ENCODE results near the gene MTERF4.

The MTERF4 gene

GRCh38 chr2:241072151-241072550, 29.9 kb downstream of the MTERF4 start:
- H3K27ac ChIP-seq, result no peak overlapping the region
- DNase-seq (ENCODE audit: low read depth, low spot score), result no peak

DNA sequence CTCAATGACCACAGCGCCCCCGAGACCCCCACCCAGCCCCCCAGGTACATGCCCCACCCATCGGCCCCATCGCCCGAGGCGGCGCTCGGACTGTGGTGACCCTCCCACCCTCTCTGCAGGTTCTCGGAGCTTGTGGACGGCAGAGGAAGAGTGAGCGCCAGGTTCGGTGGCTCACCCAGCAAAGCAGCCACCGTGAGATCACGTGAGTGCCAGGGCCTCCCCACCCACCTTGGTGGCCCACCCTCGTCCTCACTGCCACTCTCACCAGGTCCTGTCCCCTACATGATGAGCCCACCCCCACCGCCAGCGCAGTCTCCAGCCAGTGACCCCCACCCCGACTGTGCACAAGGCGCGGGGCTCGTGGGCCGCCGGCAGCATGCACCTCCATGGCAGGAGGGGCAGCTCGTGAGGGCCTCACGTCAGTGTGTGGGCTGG, 30.4 kb downstream of the MTERF4 start:
- DNase-seq (ENCODE audit: low read depth, low spot score), result no peak
- H3K27ac ChIP-seq, result no peak overlapping the region

DNA sequence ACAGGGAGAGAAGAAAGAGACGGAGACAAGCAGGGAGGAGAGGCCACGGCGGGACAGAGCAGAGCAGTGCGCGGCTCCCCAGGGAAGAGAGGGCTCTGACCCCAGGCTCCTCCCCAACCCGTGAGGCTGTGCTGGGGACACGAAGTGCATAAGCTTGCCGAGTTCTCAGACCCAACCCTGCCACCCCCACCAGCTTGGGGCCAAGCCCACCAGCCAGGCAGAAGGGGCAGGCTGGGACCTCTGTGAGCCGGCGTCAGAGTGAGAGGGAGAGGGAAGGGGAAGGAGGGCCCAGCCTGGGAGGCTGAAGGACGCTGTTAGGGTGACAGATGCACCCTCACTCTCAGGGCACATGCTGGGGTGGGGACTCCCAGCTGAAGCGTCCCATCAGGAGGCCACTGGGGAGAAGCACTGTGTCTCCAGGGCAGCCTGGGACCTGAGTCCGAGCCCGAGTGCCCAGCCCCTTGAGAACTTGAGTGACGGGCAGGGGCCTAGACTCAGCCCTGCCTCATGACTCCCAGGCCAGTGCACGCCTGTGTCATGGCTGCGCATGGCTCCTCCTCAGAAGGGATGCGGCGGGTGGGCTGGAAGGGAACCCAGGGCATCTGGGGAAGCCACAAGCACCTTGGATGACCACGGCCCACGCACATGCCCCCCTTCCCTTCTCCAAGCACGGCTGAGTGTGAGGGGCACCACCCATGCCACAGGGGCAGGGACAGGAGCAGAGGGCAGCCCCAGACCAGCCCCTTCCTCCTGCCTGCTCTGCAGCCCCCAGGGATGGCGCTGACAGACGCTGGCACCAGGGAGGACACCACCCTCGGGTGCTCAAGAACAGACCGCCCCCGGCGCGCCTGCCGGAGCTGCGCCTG, 31.0 kb downstream of the MTERF4 start:
- no peak for DNase-seq (ENCODE audit: low read depth, low spot score)

GRCh38 chr2:241070361-241070760, 31.7 kb downstream of the MTERF4 start:
- no peak overlapping the region for H3K27ac ChIP-seq
- no peak for DNase-seq (ENCODE audit: low read depth, low spot score)

More for the DNA sequence above, 31.0 kb downstream of the MTERF4 start:
- H3K27ac ChIP-seq, result no peak overlapping the region

GRCh38 chr2:241069821-241070281, 32.2 kb downstream of the MTERF4 start:
- H3K27ac ChIP-seq, result no peak overlapping the region
- DNase-seq (ENCODE audit: low read depth, low spot score), result no peak

GRCh38 chr2:241068942-241069810, 32.9 kb downstream of the MTERF4 start:
- no peak for DNase-seq (ENCODE audit: low read depth, low spot score)

GRCh38 chr2:241068136-241068941, 33.7 kb downstream of the MTERF4 start:
- no peak overlapping the region for H3K27ac ChIP-seq
- no peak for DNase-seq (ENCODE audit: low read depth, low spot score)

More at GRCh38 chr2:241068942-241069810, 32.9 kb downstream of the MTERF4 start:
- no peak overlapping the region for H3K27ac ChIP-seq

GRCh38 chr2:241067501-241068135, 34.5 kb downstream of the MTERF4 start:
- H3K27ac ChIP-seq, result no peak overlapping the region
- no peak for DNase-seq (ENCODE audit: low read depth, low spot score)

DNA sequence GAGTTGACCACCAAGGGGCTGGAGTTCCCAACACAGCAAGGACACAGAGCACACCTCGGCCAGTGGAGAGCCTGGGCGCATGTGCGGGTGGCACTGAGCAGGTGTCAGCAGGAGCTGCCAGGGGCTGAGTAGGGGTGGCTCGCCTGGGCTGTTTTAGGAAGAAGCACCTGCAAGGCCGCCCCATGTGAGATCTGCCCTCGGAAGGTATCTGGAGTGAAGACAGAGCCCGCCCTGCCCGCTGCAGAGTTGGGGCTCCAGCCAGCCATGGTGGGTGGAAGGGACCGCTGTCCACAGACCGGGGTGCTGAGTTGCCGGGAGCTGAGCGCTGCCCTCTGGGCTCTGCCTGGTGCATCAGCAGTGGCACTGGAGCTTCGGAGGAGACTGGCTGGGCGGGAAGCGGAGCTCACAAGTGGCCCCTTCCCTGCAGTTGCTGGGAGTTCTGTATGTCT, 35.2 kb downstream of the MTERF4 start:
- H3K27ac ChIP-seq, result no peak overlapping the region
- DNase-seq (ENCODE audit: low read depth, low spot score), result no peak

DNA sequence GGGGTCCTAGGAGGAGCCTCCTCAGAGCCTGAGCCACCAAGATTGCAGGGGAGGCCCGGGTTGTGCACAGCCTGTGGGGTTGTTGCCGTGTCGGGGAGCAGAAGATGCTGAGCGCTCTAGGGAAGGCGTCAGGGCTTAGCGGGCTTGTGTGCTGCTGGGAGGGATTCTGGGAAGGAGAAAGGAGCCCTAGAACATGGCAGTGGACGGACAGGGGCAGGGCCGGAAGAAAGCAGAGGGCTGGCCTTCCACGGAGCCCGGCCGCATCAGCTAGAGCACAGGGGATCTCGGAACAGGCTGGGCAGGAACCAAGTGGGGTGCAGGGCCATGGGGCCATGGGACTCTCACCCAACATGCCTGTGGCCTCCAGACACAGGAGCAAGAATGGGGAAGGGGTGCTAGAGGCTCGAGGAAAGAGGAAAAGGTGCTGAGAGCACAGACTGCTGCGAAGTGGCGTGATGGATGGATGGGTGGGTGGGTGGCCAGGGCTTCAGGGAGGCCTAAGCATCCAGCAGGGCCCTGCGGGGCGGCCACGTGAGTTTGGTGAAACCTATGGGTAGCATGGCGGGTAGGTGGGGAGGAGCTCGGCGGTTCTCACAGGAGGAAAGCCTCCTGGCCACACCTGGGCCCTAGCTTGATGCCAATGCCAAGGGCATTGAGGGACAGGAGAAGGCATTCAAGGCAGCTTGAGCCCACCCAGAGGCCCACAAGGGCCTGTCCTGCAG, 35.8 kb downstream of the MTERF4 start:
- no peak for DNase-seq (ENCODE audit: low read depth, low spot score)

GRCh38 chr2:241065355-241065803, 36.7 kb downstream of the MTERF4 start:
- no peak overlapping the region for H3K27ac ChIP-seq
- no peak for DNase-seq (ENCODE audit: low read depth, low spot score)

More for the DNA sequence above, 35.8 kb downstream of the MTERF4 start:
- H3K27ac ChIP-seq, result no peak overlapping the region

GRCh38 chr2:241064802-241065354, 37.2 kb downstream of the MTERF4 start:
- H3K27ac ChIP-seq, result no peak overlapping the region
- no peak for DNase-seq (ENCODE audit: low read depth, low spot score)

DNA sequence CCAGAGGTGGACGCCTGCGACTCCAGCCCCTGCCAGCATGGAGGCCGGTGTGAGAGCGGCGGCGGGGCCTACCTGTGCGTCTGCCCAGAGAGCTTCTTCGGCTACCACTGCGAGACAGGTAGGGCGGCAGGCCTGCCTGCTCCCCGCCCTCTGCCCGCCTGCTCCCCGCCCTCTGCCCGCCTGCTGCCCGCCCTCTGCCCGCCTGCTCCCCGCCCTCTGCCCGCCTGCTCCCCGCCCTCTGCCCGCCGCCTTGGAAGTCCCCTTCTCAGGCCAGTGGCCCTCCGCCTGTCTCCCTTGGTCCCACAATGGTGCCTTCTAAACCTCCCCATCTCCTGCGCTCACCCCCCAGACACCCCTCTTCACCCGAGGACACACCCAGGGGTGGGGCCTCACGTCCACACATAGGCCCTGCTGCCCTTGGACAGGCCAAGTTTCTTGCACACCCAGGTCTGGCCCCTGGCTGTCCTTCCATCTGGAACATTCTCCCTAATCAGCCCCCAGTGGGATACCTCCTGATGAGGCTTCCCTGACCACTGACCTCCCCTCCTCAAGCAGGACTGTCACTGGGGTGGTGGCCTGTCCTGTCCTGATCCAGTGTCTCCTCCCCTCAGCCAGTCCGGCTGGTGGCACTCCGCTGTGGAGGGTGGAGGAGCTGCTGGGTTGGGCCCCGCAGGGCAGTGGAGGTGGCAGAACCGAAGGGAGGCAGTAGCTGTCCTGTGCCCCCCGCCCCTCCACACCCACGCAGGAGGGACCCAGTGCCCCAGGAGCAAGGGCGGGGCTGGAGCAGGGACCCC, 37.9 kb downstream of the MTERF4 start:
- no peak overlapping the region for H3K27ac ChIP-seq
- DNase-seq (ENCODE audit: low read depth, low spot score), result no peak

GRCh38 chr2:241063587-241063986, 38.5 kb downstream of the MTERF4 start:
- H3K27ac ChIP-seq, result no peak overlapping the region
- DNase-seq (ENCODE audit: low read depth, low spot score), result no peak

DNA sequence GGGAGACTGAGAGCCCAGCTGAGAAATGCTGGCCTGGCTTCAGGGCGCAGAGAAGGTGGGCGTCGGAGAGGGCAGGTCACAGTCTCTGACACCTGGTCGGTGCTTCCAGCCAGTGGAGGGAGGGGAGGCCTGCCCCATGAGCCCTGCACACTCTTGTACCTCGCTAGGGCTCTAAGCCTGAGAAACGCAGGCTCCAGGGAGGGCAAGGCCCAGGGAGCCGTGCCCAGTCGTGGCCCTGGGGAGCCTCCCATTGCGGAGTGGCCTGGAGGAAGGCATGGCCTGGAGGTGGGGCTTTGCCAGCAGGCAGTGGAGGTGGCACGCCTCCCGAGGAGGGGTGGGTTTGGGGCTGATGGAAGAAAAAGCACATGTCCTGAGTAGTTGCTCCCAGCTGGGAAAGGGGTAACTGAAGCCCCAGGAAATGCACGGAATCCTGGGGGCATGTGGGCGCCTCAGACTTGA, 39.0 kb downstream of the MTERF4 start:
- H3K27ac ChIP-seq, result peak overlapping the region; percentile 66
- no peak for DNase-seq (ENCODE audit: low read depth, low spot score)

GRCh38 chr2:241062389-241063092, 39.5 kb downstream of the MTERF4 start:
- H3K27ac ChIP-seq, result peak overlapping the region; percentile 66
- peak; percentile 24 for DNase-seq (ENCODE audit: low read depth, low spot score)

DNA sequence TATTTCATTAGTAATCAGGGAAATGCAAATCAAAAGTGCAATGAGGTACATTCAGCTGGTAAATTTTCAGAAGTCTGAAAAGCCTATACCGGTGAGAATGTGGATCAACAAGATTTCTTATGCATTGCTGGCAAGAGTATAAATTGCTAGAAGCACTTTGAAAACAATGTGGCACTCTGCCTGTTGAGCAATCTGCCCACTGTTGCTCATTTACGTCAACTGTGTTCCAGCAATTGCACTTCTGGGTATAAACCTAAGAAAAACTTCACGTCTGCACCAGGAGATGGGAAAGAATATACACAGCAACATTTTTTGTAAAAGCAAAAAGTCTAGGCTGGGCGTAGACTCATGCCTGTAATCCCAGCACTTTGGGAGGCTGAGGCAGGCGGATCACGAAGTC, 40.8 kb downstream of the MTERF4 start:
- peak overlapping the region; percentile 66 for H3K27ac ChIP-seq
- DNase-seq (ENCODE audit: low read depth, low spot score), result peak; percentile 52

Data from epithelial cell of prostate (primary cell).